RPMI7951 (cell line): ENCODE measurements around the gene PCSK7. TPM values are rescaled to one million over a fixed set of nuclear protein-coding genes. Genes with fewer than 3 reads are reported as not detected.

ENCODE experiments used
- DNase-seq: peaks from one replicate; pipeline ENCODE4 v3.0.0-alpha.2; 2012; ENCODE audit warnings: low read depth
- total RNA-seq: library from RNA; depleted of rRNA; stranded (reverse); fragments of >200 nt; shearing (Covaris generic); gene quantifications from 2 replicates; pipeline ENCODE4 v1.2.3, GENCODE V29; 2014; rRNA removed

Gene PCSK7
- total RNA-seq, 1 experiment from 2014 or later, result 31.4 TPM

DNA sequence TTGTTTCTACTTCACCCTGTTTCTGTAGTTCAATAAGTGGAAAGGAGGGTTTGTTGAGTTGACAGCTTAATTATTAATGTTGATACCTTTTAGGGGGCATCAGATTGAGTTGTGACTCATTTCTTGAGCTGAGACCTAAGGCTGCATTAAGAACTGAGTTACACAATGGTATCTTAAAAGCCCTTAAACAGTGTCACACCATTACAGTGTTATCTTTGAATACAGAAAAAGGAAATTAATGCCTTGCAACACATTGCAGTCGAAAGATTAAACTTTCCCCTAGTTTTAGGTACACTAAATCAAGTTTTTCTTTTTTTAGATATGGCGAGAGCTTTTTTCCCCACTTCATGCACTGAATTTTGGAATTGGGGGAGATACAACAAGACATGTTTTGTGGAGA is 71.0 kb downstream of the PCSK7 start:
- DNase-seq, result no peak

DNA sequence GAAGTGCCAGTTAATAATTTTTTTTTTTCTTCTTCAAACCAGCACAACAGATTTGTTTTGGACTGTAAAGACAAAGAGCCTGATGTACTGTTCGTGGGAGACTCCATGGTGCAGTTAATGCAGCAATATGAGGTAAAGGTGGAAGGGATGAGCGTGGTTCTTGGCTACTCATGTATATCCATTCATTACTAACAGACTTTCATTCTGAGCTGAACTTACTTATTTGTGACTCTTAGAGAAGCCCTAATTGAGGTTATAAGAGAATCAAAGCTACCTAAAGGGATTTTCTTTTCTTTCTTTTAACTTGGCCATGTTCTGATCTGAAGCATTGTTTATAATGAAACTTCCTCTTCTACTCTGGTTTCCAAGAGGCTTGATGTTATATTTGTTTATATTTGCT is 72.0 kb downstream of the PCSK7 start:
- no peak for DNase-seq

- no peak for DNase-seq
Measured at GRCh38 chr11:117157507-117157906, 74.4 kb downstream of the PCSK7 start.

GRCh38 chr11:117154468-117154867 is 77.4 kb downstream of the PCSK7 start:
- DNase-seq, result no peak

Other genes with a start within 250 kb of the PCSK7 start
- gene SIK3, start 133.6 kb downstream of the PCSK7 start, total RNA-seq, result 6.4 and 9.3 TPM in 2 replicates
- 123 and 125 TPM in 2 replicates for gene PAFAH1B2, start 87.8 kb downstream of the PCSK7 start, total RNA-seq
- 9.5 and 13.0 TPM in 2 replicates for gene SIDT2, start 53.3 kb downstream of the PCSK7 start, total RNA-seq
- 319 and 359 TPM in 2 replicates for gene TAGLN, start 32.7 kb downstream of the PCSK7 start, total RNA-seq
- 7.1 and 7.2 TPM in 2 replicates for gene RNF214, start 598 bp upstream of the PCSK7 start, total RNA-seq
- 1.7 and 6.8 TPM in 2 replicates for gene BACE1-AS, start 59.3 kb upstream of the PCSK7 start, total RNA-seq
- 27.5 and 32.3 TPM in 2 replicates for gene BACE1, start 84.2 kb upstream of the PCSK7 start, total RNA-seq
- gene CEP164, start 95.8 kb upstream of the PCSK7 start, total RNA-seq, result 20.7 and 30.1 TPM in 2 replicates